NOMO-1 (cell line): ENCODE results near the gene EPS8L1.
A peak's percentile ranks its signal among the peaks of the same experiment; 100 is the strongest.
"Not testable (repeated sequence)": the region's sequence is repeated elsewhere in the genome, so short reads cannot be mapped to it uniquely, and the experiment has no call there.

ENCODE experiments used
- DNase-seq, 2 experiments: peaks; one replicate each; lab custom pipeline; 2025; ENCODE audit not compliant: unreplicated experiment in 2 of 2; lab: John Stamatoyannopoulos, UW

EPS8L1 gene

DNA sequence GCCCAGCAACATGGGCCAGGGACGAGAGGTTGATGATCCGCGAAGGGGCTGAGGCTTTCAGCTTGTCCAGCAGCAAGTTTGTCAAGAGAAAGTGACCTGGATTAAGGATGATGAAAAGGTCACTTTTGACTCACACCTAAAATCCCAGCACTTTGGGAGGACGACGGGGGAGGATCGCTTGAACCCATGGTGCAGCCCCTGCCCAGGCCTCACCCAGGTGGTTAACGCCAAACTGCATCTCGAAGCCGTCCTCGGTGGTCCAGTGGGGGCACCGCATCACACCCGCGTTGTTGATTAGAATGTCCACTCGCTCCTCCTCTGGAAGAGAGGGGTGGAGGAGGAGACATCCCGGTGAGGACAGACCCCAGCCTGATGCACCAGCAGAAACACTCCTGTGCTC, 27.2 kb upstream of the EPS8L1 start:
- no peak for DNase-seq

DNA sequence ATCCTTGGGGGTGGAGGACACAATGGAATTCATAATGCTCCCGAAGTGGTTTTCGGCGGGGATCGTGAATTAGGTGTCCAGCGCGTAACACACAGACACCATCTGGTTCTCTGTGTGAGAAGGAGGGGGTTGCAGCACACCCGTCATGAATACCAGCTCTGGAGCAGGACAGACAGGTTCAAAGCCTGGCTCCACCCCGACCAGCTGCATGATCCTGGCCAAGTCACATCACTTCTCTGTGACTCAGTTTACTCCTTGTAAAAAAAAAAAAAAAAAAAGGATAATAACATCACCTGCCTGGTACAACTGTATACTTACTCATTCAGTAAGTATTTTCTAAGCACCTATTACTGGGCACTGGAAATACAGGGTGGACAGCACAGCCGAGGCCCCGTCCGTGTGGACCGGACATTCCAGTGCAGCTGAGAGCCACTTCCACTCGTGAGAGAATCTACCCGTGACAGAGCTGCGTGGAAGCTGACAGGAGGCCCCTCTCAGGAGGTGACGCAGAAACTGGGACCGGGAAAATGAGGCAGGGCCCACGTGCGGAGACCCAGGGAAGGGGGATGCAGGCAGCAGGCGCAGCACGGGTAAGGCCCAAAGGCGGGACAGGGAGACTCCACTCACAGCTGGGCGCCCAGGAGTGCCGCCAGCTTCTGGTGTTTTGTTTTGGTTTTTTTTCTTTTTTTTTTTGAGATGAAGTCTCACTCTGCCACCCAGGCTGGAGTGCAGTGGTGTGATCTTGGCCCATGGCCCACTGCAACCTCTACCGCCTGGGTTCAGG, 24.7 kb upstream of the EPS8L1 start:
- no peak for DNase-seq

DNA sequence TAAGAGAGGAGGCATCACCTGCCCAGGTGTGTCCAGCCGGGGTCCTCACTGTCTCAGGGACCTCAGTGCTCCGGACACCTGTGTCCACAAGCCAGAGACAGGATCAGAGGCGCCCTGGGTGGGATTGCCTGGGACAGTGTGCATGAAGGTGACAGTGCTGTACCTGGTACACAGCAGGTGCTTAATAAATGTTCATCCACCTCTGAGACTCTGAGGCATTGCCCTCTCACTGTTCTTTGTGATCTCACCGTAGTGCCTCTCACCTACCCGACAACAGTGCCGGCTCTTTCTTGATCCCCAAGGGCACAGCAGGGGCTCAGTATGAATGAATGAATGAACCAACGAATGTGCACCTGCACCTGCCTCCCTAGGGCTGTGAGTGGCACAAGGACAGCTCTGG, 21.9 kb upstream of the EPS8L1 start:
- no peak for DNase-seq

DNA sequence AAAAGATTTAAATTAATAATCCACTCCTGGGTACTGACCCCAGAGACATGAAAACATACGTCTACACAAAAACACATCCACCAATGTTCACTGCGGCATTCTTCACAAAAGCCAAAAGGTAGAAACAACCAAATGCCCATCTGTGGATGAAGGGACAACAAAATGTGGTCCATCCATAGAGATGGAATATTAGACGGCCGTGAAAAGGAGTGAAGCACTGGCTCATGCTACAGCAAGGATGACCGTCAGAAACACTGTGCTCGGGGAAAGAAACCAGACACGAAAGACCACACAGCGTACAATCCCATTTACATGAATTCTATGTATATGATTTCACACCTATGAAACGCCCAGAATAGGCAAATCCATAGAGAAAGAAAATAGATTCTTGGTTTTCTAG, 18.8 kb upstream of the EPS8L1 start:
- no peak for DNase-seq

DNA sequence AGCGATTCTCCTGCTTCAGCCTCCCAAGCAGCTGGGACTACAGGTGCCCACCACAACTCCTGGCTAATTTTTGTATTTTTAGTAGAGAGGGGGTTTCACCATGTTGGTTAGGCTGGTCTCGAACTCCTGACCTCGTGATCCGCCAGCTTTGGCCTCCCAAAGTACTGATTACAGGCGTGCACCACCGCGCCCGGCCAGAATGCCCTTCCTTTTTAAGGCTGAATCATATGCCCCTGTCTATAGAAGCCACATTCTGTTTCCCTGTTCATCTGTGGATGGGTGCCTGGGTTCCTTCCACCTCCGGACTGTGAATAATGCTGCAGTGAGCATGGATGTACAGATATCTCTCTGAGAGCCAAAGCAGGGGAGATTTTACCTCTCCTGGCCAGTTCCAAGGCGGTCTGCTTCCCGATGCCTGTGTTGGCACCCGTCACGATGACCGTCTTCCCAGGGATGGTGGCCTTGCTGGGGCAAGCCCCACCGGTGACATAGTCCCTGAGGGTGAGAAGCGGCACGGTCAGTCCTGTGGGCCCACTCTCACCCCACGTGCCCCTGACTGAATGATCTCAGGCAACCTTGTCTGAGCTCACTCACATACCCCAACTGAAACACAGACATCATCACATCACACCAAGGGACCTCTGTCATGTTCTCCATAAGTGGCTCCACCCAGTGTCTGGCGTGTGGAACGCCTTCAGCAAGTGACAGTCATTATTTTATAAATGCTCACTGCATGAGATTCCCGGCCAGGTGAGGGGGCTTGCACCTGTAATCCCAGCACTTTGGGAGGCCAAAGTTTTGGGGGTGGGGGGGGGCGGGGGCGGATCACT, 16.7 kb upstream of the EPS8L1 start:
- no peak for DNase-seq

DNA sequence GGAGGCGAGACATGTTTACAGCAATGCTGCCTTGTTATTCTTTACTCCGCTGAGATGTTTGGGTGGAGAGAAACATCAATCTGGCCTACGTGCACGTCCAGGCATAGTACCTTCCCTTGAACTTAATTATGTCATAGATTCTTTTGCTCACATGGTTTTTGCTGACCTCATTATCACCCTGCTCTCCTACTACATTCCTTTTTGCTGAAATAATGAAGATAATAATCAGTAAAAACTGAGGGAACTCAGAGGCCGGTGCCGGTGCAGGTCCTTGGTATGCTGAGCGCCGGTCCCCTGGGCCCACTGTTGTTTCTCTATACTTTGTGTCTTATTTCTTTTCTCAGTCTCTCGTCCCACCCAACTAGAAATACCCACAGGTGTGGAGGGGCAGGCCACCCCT, 15.4 kb upstream of the EPS8L1 start:
- not testable (repeated sequence) for DNase-seq

DNA sequence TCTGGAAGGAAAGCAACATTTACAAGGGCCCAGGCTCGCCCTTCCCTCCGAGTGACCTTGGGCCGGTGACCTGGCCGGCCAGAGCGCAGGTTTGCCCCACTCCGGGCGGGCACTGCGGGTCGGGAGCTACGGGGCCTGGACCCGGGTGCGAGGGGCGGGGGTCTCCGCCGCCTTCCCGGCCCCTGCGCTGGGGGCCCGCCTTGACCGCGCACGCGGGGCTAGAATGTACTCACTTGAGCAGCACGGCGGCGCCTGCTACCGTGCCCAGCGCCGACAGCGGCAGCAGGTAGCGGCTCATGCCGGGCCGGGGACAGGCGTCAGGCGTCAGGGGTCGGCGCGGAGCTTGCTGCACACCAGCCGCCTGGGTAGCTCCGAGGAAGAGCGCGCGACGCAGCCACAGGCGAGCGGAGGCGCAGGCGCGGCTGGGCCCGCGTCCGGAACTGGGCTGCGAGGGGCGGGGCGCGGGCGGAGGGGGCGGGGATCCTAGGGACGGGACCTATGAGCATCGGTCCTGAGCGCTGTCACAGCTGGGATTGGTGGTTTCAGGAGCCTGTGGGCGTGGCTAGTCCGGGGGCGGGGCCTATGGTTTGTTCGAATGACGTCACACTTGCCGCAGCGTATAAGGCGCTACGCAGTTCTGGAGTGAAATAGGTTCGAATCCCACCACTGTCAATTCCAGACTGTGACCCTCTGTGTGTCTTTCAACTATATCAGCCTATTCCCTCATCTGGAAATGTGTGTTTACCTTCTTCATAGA, 12.8 kb upstream of the EPS8L1 start, which contains the start of gene RDH13:
TSS of gene RDH13 (minus strand) at position 414 of the 757 bp plus-strand sequence. CDS start at position 298, 116 bp downstream.
- DNase-seq = peak; percentile 88 to 90

DNA sequence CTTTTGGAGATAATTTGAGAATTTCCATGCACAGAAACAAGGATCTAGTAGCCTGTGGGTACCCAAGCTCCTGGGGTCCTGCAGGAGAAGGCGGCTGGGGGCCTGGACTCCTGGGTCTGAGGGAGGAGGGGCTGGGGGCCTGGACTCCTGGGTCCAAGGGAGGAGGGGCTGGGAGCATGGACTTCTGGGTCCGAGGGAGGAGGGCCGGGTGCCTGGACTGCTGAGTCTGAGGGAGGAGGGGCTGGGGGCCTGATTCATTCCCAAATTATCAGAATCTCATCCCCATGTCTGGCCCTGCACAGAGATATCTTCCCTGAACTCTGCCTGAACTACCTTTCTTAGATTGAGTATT, 12.2 kb upstream of the EPS8L1 start:
- no peak for DNase-seq

DNA sequence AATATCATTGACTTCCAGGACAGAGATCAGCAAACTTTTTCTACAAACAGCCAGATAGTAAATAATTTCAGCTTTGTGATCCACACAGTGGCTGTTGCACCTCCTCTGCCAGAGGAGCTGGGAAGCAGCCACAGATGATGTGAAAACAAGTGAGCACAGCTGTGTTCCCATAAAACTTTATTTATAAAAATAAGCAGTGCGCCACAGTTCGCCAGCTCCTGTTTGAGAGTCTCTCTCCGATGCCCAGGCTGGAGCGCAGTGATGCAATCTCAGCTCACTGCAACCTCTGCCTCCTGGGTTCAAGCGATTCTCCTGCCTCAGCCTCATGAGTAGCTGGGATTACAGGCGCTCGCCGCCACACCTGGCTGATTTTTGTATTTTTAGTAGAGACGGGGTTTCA, 10.2 kb upstream of the EPS8L1 start:
- DNase-seq = not testable (repeated sequence)

DNA sequence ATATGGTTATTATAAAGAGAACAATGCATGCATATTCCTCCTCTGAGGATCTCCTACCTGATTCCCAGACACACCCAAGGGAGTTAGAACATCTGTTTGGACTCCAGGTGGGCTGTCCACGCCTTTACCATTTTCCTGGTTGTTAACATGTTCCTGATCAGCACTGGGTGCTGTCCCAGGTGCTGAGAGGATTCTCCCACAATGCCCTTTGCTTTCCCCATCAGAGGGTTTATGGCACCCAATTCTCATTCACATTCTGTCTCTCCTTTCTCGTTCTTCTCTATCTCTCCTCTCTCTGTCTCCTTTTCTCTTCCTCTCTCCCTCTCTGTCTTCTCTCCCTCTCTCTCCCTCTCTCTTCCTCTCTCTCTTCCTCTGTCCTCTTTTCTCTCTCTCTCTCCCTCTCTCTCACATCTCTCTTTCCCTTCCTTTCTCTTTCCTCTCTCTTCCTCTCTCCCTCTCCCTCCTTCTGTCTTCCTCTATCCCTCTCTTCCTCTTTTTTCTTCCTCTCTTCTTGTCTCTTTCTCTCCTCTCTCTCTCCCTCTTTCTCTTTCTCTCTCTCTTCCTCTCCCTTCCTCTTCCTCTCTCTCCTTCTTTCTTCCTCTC, 9.5 kb upstream of the EPS8L1 start:
- no peak for DNase-seq

DNA sequence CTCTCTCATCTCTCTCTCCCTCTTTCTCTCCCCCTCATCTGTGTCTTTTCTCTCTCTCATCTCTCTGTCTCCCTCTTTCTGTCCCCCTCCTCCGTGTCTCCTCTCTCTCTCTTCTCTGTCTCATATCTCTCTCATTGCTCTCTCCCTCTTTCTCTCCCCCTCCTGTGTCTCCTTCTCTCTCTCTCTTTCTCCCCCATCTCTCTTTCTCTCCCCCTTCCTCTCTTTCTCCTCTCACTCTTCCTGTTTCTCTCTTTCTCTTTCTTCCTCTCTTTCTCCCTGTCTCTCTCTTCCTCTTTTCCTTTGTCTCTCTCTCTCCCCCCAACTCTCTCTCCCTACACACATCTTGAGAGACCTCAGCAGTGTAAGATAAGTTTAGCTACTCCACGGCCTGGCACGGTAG, 7.8 kb upstream of the EPS8L1 start:
- DNase-seq = no peak

DNA sequence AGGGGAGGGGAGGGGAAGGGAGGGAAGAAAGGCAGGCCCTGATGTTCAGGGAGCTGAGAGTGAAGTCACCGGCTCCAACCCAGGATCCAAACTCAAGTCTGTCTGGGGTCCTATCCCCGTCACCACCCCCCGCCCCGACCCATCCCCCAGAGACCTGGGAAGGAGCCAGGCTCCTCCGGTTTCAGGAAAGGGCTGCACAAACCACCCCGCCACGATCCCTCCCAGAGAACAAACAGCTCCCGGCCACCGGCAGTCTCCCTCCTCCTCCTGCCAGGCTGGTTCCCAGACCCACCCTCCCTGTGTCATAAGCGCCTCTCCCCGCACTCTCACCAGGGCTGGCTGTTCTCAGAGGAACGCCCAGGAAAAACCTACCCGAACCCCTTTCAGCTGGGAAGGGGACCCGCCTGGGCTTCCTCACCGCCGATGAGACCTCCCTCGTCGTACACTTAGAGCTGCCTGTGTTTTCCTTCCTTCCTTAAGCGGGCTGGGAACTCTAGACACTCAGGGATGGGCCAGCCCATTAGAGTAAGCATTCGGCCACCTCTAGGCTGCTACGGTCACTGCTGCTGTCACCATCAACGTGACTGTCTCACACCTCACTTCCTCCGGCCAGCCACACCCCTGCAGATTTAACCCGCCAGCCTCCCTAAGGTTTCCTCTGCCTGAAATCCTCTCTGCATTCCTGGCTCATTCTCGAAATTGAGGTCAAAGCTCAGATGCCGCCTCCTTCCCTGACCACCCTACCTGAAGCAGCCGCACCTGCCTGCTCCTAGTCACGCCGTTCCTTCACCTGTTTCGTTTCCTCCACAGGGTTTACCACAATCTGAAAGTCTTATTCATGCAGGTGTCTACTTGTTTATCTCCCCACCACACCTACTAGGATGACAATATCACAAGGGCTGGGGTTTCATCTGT, 6.5 kb upstream of the EPS8L1 start:
- peak in 1 of 2 experiments; percentile 5 for DNase-seq

DNA sequence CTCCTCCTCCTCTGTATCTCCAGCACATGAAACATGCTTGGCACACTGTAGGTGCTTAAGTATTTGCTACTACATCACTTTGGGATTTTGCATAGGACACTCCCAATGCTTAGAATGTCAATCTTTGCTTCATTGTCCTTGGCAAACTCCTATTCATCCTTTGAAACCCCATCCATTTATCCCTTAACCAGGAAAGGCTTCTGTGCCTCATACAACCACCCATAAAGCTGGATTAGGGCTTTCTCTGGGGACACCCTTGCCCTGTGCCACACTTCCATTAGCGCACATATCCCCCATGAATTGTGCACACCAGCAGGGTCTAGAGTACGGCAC, 5.8 kb upstream of the EPS8L1 start:
- DNase-seq = no peak

DNA sequence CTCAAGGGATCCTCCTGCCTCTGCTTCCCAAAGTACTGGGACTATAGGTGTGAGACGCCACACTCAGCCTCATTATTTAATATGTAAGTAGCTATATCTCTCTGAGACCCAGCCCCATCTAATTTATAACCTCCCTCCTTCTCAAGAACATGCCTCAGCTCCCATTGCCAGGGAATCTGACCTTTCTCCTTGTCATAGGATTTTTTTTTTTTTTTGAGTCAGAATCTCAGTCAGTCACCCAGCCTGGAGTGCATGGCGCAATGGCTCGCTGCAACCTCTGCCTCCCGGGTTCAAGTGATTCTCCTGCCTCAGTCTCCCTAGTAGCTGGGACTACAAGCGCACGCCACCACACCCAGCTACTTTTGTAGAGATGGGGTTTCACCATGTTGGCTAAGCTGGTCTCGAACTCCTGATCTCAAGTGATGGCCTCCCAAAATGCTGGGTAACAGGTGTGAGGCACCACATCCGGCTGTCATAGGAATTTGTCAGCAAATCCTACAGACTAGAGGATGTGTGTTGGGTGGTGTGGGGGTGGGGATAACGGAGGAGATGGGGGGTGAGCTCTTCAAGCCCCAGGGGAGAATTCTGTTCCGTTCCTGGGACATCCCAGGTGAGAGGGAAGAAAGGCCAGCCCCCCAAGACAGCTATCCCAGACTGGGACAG, 5.1 kb upstream of the EPS8L1 start:
- no peak for DNase-seq

DNA sequence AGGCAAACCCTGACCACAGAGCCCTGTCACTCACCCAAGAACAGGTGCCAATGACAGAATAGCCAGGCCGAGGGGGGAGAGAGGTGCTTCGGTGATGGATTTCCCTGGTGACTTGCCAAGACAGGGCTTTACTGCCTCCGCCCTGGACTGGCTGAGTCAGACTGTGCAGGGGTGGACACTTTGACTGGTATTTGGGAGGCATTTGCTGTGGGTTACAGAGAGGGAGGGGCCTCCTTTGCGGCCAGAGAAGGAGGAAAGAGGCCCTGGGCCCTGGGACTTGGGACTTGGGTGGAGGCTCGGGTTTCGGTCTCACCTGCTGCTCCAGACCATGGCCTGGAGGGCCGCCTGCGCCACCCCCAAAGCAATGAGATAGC, 4.6 kb upstream of the EPS8L1 start:
- DNase-seq = peak in 1 of 2 experiments; percentile 4

DNA sequence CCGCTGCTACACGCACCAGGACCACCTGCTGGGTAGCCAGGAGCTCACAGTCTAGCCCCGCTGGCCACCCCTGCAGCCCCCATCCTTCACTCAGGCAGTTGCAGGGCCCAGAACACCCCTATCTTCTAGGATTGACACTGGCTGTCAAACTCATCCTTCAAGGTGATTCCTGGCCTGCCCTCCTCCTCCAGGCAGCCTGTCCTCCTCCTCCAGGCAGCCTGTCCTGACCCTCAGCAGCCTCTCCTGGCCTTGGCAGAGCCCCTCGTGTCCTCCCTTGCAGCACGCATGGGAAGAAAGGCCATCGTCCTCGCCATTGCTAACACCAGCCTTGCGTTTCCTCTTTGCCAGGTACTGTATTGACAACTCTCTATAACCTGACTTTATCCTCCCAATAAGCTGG, 3.8 kb upstream of the EPS8L1 start:
- DNase-seq = no peak

DNA sequence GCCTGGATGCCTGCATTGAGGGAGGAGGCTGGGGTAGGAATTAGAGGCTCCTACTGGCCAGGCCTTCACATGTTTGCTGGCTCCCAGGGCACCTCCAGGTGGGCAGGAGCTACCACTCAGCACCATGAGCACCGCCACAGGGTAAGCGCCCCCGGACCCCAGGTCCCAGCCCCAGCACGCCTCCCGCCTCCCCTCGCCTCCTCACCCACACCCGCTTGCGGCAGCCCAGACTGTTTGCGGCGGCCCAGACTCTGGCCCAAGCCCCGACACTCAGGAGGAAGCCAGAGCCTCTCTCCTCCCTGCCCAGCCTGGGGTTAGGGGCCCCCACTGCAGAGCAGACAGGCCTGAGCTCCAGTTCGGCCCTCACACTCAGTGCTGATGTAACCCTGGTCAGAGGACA, 652 bp downstream of the EPS8L1 start:
- DNase-seq = no peak

DNA sequence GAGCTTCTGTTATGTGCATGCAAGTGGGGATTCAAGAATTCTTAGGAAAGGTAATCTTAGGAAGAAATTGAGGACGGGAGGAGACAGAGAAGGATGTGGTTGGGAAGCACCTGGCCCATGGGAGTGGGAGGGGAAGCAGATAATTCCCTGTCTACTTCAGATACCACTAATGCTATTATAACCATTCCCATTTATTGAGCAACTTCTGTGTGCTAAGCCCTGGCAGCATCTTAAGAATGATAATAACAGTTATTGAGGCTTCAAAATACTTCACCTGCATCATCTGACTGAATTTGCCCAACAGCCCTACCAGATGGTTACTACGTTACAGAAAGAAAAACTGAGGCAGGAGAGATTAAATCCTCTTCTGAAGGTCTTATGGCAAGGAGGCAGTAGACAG, 1.4 kb downstream of the EPS8L1 start:
- DNase-seq = no peak

DNA sequence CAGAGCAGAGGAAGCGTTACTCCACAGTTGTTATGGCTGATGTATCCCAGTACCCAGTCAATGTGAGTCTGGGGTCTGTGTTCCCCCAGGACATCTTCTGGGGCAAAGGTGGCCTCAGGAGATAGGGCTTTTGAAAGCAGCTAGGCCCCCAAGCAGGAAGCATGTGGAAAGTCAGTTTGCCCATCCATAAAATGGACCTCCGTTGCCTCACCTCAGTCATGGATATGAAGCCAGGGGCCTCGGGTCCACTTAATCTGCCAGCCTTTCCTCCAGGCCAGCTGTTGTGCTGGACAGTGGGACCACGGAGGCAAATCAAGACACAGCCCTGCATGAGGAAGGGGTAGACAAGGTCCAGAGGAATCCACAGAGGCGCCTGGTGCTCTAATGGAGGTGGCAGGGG, 3.3 kb downstream of the EPS8L1 start:
- no peak for DNase-seq
